ENCODE measurements around the gene NPHP4.

The NPHP4 gene

GRCh38 chr1:5815716-5816115, 176.5 kb downstream of the NPHP4 start:
- in situ Hi-C loops (cut with HindIII; ENCODE audit: low pct_unique_long_range_greater_than_20kb, low sequenced_read_pairs) = no loop called here
- no peak for TF ChIP-seq JUND (IDR thresholded peaks at IDR 0.05; ENCODE audit: low read depth)
- DNase-seq (ENCODE audit: low read depth in 1 of 2, low spot score in 1 of 2) = no peak

- TF ChIP-seq JUND (IDR thresholded peaks at IDR 0.05; ENCODE audit: low read depth) = no peak
- no peak for DNase-seq (ENCODE audit: low read depth in 1 of 2, low spot score in 1 of 2)
- in situ Hi-C loops (cut with HindIII; ENCODE audit: low pct_unique_long_range_greater_than_20kb, low sequenced_read_pairs) = no loop called here
Observed at GRCh38 chr1:5815211-5815610, 177.0 kb downstream of the NPHP4 start.

GRCh38 chr1:5814046-5814619, 178.1 kb downstream of the NPHP4 start:
- no peak for TF ChIP-seq JUND (IDR thresholded peaks at IDR 0.05; ENCODE audit: low read depth)
- in situ Hi-C loops (cut with HindIII; ENCODE audit: low pct_unique_long_range_greater_than_20kb, low sequenced_read_pairs) = no loop called here
- DNase-seq (ENCODE audit: low read depth in 1 of 2, low spot score in 1 of 2) = no peak

GRCh38 chr1:5813480-5813879, 178.7 kb downstream of the NPHP4 start:
- DNase-seq (ENCODE audit: low read depth in 1 of 2, low spot score in 1 of 2) = no peak
- in situ Hi-C loops (cut with HindIII; ENCODE audit: low pct_unique_long_range_greater_than_20kb, low sequenced_read_pairs) = no loop called here

More at GRCh38 chr1:5813480-5813879, 178.7 kb downstream of the NPHP4 start:
- TF ChIP-seq JUND (IDR thresholded peaks at IDR 0.05; ENCODE audit: low read depth) = no peak

Data from T47D (cell line).